GM23338 (cell line): ENCODE results near the gene NSD2. TPM values are rescaled to one million over a fixed set of nuclear protein-coding genes. Genes with fewer than 3 reads are reported as not detected.

Source experiments
- ATAC-seq: fragments of 200-7000 bp; cut with Tn5 transposase; 3 replicates; pipeline ENCODE4 v1.9.1; 2020
- DNase-seq: peaks from one replicate; pipeline ENCODE4 v3.0.0-alpha.2; 2015; ENCODE audit warnings: low spot score
- H2AFZ ChIP-seq: fragments of 200-600 bp; sonication (generic); 2 replicates; pipeline ENCODE4 v1.8.0; 2016; ENCODE audit warnings: antibody characterized with exemption, mild to moderate bottlenecking, moderate library complexity
- H3F3A ChIP-seq: fragments of 200-600 bp; sonication (generic); replicated peaks from 2 replicates; pipeline ENCODE4 v1.8.0; 2017; ENCODE audit warnings: antibody characterized with exemption, mixed run types, low read depth
- H3K27ac ChIP-seq: fragments of 200-600 bp; sonication (generic); 2 replicates; pipeline ENCODE4 v1.6.1; 2016; ENCODE audit warnings: low read depth
- H3K27me3 ChIP-seq: fragments of 200-600 bp; sonication (generic); 2 replicates; pipeline ENCODE4 v1.8.0; 2016; ENCODE audit warnings: mild to moderate bottlenecking, mixed run types, moderate library complexity; ENCODE audit not compliant: insufficient read depth
- H3K36me3 ChIP-seq: fragments of 200-600 bp; sonication (generic); 2 replicates; pipeline ENCODE4 v1.8.0; 2016; ENCODE audit warnings: mild to moderate bottlenecking; ENCODE audit not compliant: insufficient read depth
- H3K4me1 ChIP-seq: fragments of 200-600 bp; sonication (generic); 2 replicates; pipeline ENCODE4 v1.8.0; 2016; ENCODE audit warnings: mild to moderate bottlenecking, moderate library complexity; ENCODE audit not compliant: insufficient read depth
- H3K4me2 ChIP-seq: fragments of 200-600 bp; sonication (generic); 2 replicates; pipeline ENCODE4 v1.7.1; 2017; ENCODE audit warnings: mixed run types
- H3K4me3 ChIP-seq: fragments of 200-600 bp; sonication (generic); 2 replicates; pipeline ENCODE4 v1.6.1; 2016; ENCODE audit warnings: mixed run types
- H3K79me2 ChIP-seq: fragments of 200-600 bp; sonication (generic); replicated peaks from 2 replicates; pipeline ENCODE4 v1.8.0; 2017; ENCODE audit warnings: mild to moderate bottlenecking; ENCODE audit not compliant: insufficient read depth
- H3K9me2 ChIP-seq: fragments of 200-600 bp; sonication (generic); 2 replicates; pipeline ENCODE4 v1.8.0; 2017; ENCODE audit not compliant: insufficient read depth
- H4K20me1 ChIP-seq: fragments of 200-600 bp; sonication (generic); replicated peaks from 2 replicates; pipeline ENCODE4 v1.8.0; 2017; ENCODE audit warnings: mild to moderate bottlenecking; ENCODE audit not compliant: insufficient read depth
- H3K27ac Mint-ChIP-seq: 2 replicates; pipeline ENCODE4 v1.8.0; 2020; ENCODE audit warnings: inconsistent platforms, mild to moderate bottlenecking, moderate library complexity, mixed read lengths
- H3K27me3 Mint-ChIP-seq: 3 replicates; pipeline ENCODE4 v1.8.0; 2022; ENCODE audit warnings: low read depth, mild to moderate bottlenecking, moderate library complexity, mixed read lengths, inconsistent platforms; ENCODE audit not compliant: insufficient read depth, poor library complexity
- H3K36me3 Mint-ChIP-seq: 3 replicates; pipeline ENCODE4 v1.8.0; 2021; ENCODE audit warnings: low read depth, mild to moderate bottlenecking, inconsistent platforms, moderate library complexity, mixed read lengths
- H3K4me1 Mint-ChIP-seq: 3 replicates; pipeline ENCODE4 v1.8.0; 2020; ENCODE audit warnings: mild to moderate bottlenecking, inconsistent platforms, mixed read lengths
- H3K4me3 Mint-ChIP-seq: 3 replicates; pipeline ENCODE4 v1.8.0; 2021; ENCODE audit warnings: moderate library complexity, mild to moderate bottlenecking, inconsistent platforms, mixed read lengths
- H3K9me3 Mint-ChIP-seq: 3 replicates; pipeline ENCODE4 v1.8.0; 2020; ENCODE audit warnings: moderate library complexity, mild to moderate bottlenecking, inconsistent platforms, mixed read lengths
- CTCF ChIP-seq, 2 experiments: fragments of 200-600 bp in 1 of 2; sonication (generic) in 1 of 2; conservative IDR thresholded peaks; 2 replicates each; pipeline versions ENCODE4 v1.5.1 to v1.6.1; 2016 to 2017; ENCODE audit warnings: antibody characterized with exemption in 2 of 2, low read depth in 2 of 2, mild to moderate bottlenecking in 2 of 2, moderate library complexity in 1 of 2
- ETS1 ChIP-seq: IDR thresholded peaks from 2 replicates; pipeline ENCODE4 v1.6.1; 2016; ENCODE audit warnings: antibody characterized with exemption
- POLR2AphosphoS5 ChIP-seq: IDR thresholded peaks from 2 replicates; pipeline ENCODE4 v1.6.1; 2016; ENCODE audit warnings: antibody characterized with exemption, low read depth
- ZNF331 ChIP-seq: fragments of 250-450 bp; sonication (Bioruptor Pico); IDR thresholded peaks from 2 replicates; pipeline ENCODE4 v1.5.0; 2020; ENCODE audit warnings: low read depth, mild to moderate bottlenecking, moderate library complexity
- ZNF462 ChIP-seq: fragments of 250-450 bp; sonication (Bioruptor Pico); IDR thresholded peaks from 2 replicates; pipeline ENCODE4 v1.5.0; 2020; ENCODE audit warnings: mild to moderate bottlenecking, moderate library complexity
- polyA plus RNA-seq: library from polyadenylated mRNA; unstranded; fragments of >200 nt; fragmentation: Nextera tagmentation; extraction: Ambion mirVana; gene quantifications from 2 replicates; pipeline ENCODE4 v1.2.1, GENCODE V29; 2016
- total RNA-seq: library from RNA; depleted of rRNA; stranded (reverse); fragments of >200 nt; shearing (Covaris generic); gene quantifications from 2 replicates; pipeline ENCODE4 v1.2.3, GENCODE V29; 2014

The NSD2 gene
- total and polyA plus RNA-seq, 2 experiments from 2014 or later, result 33.5 to 84.4 TPM

- Histone ChIP-seq H3K27me3 (no peaks in the 10 kb centered on the region), H3K4me1 (no peaks in the 10 kb centered on the region), H3K4me3 (no peak overlapping the region), H3K27ac (no peak overlapping the region), H3K4me2 (no peak overlapping the region), H3K79me2 (peaks cover 99% of the 10 kb centered on the region), H2AFZ (no peak overlapping the region), H3K36me3 (no peaks in the 10 kb centered on the region), H3F3A (no peaks in the 10 kb centered on the region), H3K9me2 (no peaks in the 10 kb centered on the region), H4K20me1 (peaks cover 69% of the 10 kb centered on the region)
- DNase-seq (no peak), ATAC-seq (no peak; the same call in 2 of the 3 replicates)
- Mint-ChIP-seq H3K4me1 (peaks cover 11% of the 10 kb centered on the region), H3K9me3 (no peaks in the 10 kb centered on the region), H3K27me3 (peaks cover 12% of the 10 kb centered on the region), H3K36me3 (no peaks in the 10 kb centered on the region; the same call in 2 of the 3 replicates), H3K27ac (no peak overlapping the region), H3K4me3 (no peak overlapping the region)
- TF ChIP-seq CTCF (conservative IDR thresholded peaks at IDR 0.05; ENCODE audit: low read depth in 2 of 2) (no peak), ETS1 (no peak), ZNF331 (CRISPR knock-in tag) (no peak), ZNF462 (no peak), POLR2AphosphoS5 (no peak)
These were observed 12.4 kb downstream of the NSD2 start for GRCh38 chr4:1883583-1883982.
